ENCODE measurements around the gene RBMS1.

Gene RBMS1

GRCh38 chr2:160352500-160352899, 141.1 kb downstream of the RBMS1 start:
- DNase-seq (ENCODE audit: insufficient read length, low spot score) (no peak), FAIRE-seq (no peak)
- TF ChIP-seq CTCF (IDR thresholded peaks at IDR 0.05; ENCODE audit: insufficient read depth, missing control alignments), result no peak

- DNase-seq (ENCODE audit: insufficient read length, low spot score), result no peak
- FAIRE-seq, result no peak
Measured at GRCh38 chr2:160351956-160352355, 141.7 kb downstream of the RBMS1 start.

GRCh38 chr2:160349306-160349705, 144.3 kb downstream of the RBMS1 start:
- FAIRE-seq (no peak), DNase-seq (ENCODE audit: insufficient read length, low spot score) (no peak)
- no peak for TF ChIP-seq CTCF (IDR thresholded peaks at IDR 0.05; ENCODE audit: insufficient read depth, missing control alignments)

More at GRCh38 chr2:160351956-160352355, 141.7 kb downstream of the RBMS1 start:
- no peak for TF ChIP-seq CTCF (IDR thresholded peaks at IDR 0.05; ENCODE audit: insufficient read depth, missing control alignments)

- no peak for TF ChIP-seq CTCF (IDR thresholded peaks at IDR 0.05; ENCODE audit: insufficient read depth, missing control alignments)
- FAIRE-seq, result no peak
- DNase-seq (ENCODE audit: insufficient read length, low spot score), result no peak
Measured at GRCh38 chr2:160347269-160347863, 146.2 kb downstream of the RBMS1 start.

- FAIRE-seq (no peak), DNase-seq (ENCODE audit: insufficient read length, low spot score) (no peak)
- no peak for TF ChIP-seq CTCF (IDR thresholded peaks at IDR 0.05; ENCODE audit: insufficient read depth, missing control alignments)
Measured at GRCh38 chr2:160345071-160345764, 148.4 kb downstream of the RBMS1 start.

GRCh38 chr2:160343404-160343803, 150.2 kb downstream of the RBMS1 start:
- DNase-seq (ENCODE audit: insufficient read length, low spot score) (no peak), FAIRE-seq (no peak)
- TF ChIP-seq CTCF (IDR thresholded peaks at IDR 0.05; ENCODE audit: insufficient read depth, missing control alignments), result no peak

GRCh38 chr2:160339726-160340125, 153.9 kb downstream of the RBMS1 start:
- DNase-seq (ENCODE audit: insufficient read length, low spot score), result no peak
- no peak for TF ChIP-seq CTCF (IDR thresholded peaks at IDR 0.05; ENCODE audit: insufficient read depth, missing control alignments)
- no peak for FAIRE-seq
